H1 (cell line): Measurements from ENCODE around the gene RIMKLA. TPM values are rescaled to one million over a fixed set of nuclear protein-coding genes. Genes with fewer than 3 reads are reported as not detected.

ENCODE experiments used
- CTCF ChIA-PET: fragments of 300-600 bp; sonication (Branson Sonifier 250); formaldehyde crosslinking; loops from one replicate; lab custom pipeline; 2021; ENCODE audit not compliant: partially characterized antibody; lab: Charles Lee
- POLR2A ChIA-PET: fragments of 300-600 bp; sonication (Branson Sonifier 250); formaldehyde crosslinking; loops from one replicate; lab custom pipeline; 2021; ENCODE audit warnings: inconsistent platforms; ENCODE audit not compliant: partially characterized antibody; lab: Charles Lee
- DNase-seq, 2 experiments: peaks; one replicate each; pipeline versions ENCODE4 v3.0.0 to v3.0.0-alpha.2; 2010 to 2022; ENCODE audit warnings: low spot score in 2 of 2, low read depth in 1 of 2, mixed read lengths in 1 of 2
- FAIRE-seq: peaks from 2 replicates; lab custom pipeline; 2011; peaks lifted over from hg19 to GRCh38; lab: Jason Lieb, UNC
- H2AFZ ChIP-seq: 2 replicates; pipeline ENCODE4 v1.8.1; 2012; ENCODE audit warnings: low read length, inconsistent platforms
- H2AK5ac ChIP-seq: 2 replicates; pipeline ENCODE4 v1.6.1; 2013; ENCODE audit warnings: low read depth, low read length
- H2BK120ac ChIP-seq: replicated peaks from 2 replicates; pipeline ENCODE3; 2013; ENCODE audit warnings: low read depth, low read length, inconsistent platforms
- H2BK12ac ChIP-seq: 2 replicates; pipeline ENCODE4 v1.6.1; 2013; ENCODE audit warnings: low read depth, low read length
- H2BK15ac ChIP-seq: 2 replicates; pipeline ENCODE4 v1.6.1; 2013; ENCODE audit warnings: low read length
- H2BK20ac ChIP-seq: 2 replicates; pipeline ENCODE4 v1.6.1; 2013; ENCODE audit warnings: low read length
- H2BK5ac ChIP-seq: 2 replicates; pipeline ENCODE4 v1.6.1; 2013; ENCODE audit warnings: low read depth, low read length
- H3K14ac ChIP-seq: 2 replicates; pipeline ENCODE4 v1.6.1; 2013; ENCODE audit warnings: inconsistent platforms; ENCODE audit not compliant: insufficient read length
- H3K18ac ChIP-seq: 2 replicates; pipeline ENCODE4 v1.6.1; 2013; ENCODE audit warnings: low read length; ENCODE audit errors: extremely low read depth
- H3K23ac ChIP-seq: 2 replicates; pipeline ENCODE4 v1.6.1; 2013; ENCODE audit warnings: inconsistent platforms; ENCODE audit not compliant: insufficient read length
- H3K23me2 ChIP-seq: 2 replicates; pipeline ENCODE4 v1.6.1; 2013; ENCODE audit warnings: low read depth, low read length
- H3K27ac ChIP-seq: 2 replicates; pipeline ENCODE4 v1.6.1; 2011; ENCODE audit warnings: low read depth, low read length, inconsistent platforms
- H3K27me3 ChIP-seq, 4 experiments: replicated peaks in 1 of 4; 1 replicate in 1 of 4; 2 replicates in 3 of 4; pipeline versions ENCODE4 v1.6.1 to v1.8.1; 2011 to 2013; ENCODE audit warnings: low read length in 3 of 4, mild to moderate bottlenecking in 3 of 4, inconsistent platforms in 2 of 4, mixed read lengths in 2 of 4, moderate library complexity in 1 of 4; ENCODE audit not compliant: control insufficient read depth in 3 of 4, insufficient read depth in 3 of 4; ENCODE audit errors: extremely low read depth in 1 of 4
- H3K36me3 ChIP-seq, 4 experiments: 2 replicates each; pipeline versions ENCODE4 v1.6.1 to v1.8.1; 2011 to 2013; ENCODE audit warnings: mild to moderate bottlenecking in 4 of 4, low read length in 3 of 4, moderate library complexity in 2 of 4, control low read depth in 1 of 4, inconsistent platforms in 1 of 4; ENCODE audit not compliant: insufficient read depth in 4 of 4, control insufficient read depth in 2 of 4
- H3K4ac ChIP-seq: replicated peaks from 2 replicates; pipeline ENCODE3; 2013; ENCODE audit warnings: low read length, low read depth, mixed read lengths, inconsistent platforms; ENCODE audit not compliant: insufficient read length
- H3K4me1 ChIP-seq, 4 experiments: replicated peaks in 1 of 4; 1 replicate in 1 of 4; 2 replicates in 3 of 4; pipeline versions ENCODE4 v1.6.1 to v1.8.1; 2011 to 2013; ENCODE audit warnings: low read length in 3 of 4, inconsistent platforms in 2 of 4, mixed read lengths in 1 of 4; ENCODE audit not compliant: insufficient read depth in 4 of 4, control insufficient read depth in 3 of 4
- H3K4me2 ChIP-seq, 2 experiments: 2 replicates each; pipeline versions ENCODE4 v1.6.1 to v1.8.1; 2011 to 2013; ENCODE audit warnings: low read depth in 2 of 2, low read length in 2 of 2, control low read depth in 1 of 2, inconsistent platforms in 1 of 2, mild to moderate bottlenecking in 1 of 2; ENCODE audit not compliant: insufficient read depth in 1 of 2
- H3K4me3 ChIP-seq, 4 experiments: fragments of 200-600, 300-600 bp in 1 of 4; sonication (generic), shearing (Covaris generic), sonication (Bioruptor Twin) in 1 of 4; 2 replicates each; pipeline versions ENCODE4 v1.5.1 to v1.8.1; 2011 to 2016; ENCODE audit warnings: low read length in 4 of 4, low read depth in 3 of 4, control low read depth in 2 of 4, inconsistent platforms in 2 of 4, mild to moderate bottlenecking in 2 of 4, mixed read lengths in 1 of 4, moderate library complexity in 1 of 4; ENCODE audit not compliant: insufficient read depth in 2 of 4; ENCODE audit errors: extremely low read depth in 1 of 4
- H3K56ac ChIP-seq: replicated peaks from 2 replicates; pipeline ENCODE3; 2013; ENCODE audit warnings: low read depth, mild to moderate bottlenecking, mixed read lengths, low read length, inconsistent platforms; ENCODE audit not compliant: insufficient read length
- H3K79me1 ChIP-seq: 2 replicates; pipeline ENCODE4 v1.6.1; 2013; ENCODE audit warnings: low read depth, low read length, control low read depth
- H3K79me2 ChIP-seq, 2 experiments: 2 replicates each; pipeline versions ENCODE4 v1.6.1 to v1.8.1; 2012 to 2013; ENCODE audit warnings: low read length in 2 of 2, mild to moderate bottlenecking in 2 of 2, inconsistent platforms in 1 of 2; ENCODE audit not compliant: insufficient read depth in 2 of 2, control insufficient read depth in 1 of 2
- H3K9ac ChIP-seq, 4 experiments: replicated peaks in 1 of 4; 1 replicate in 1 of 4; 2 replicates in 3 of 4; pipeline versions ENCODE4 v1.6.1 to v1.8.1; 2011 to 2013; ENCODE audit warnings: low read depth in 3 of 4, low read length in 3 of 4, control low read depth in 2 of 4, mild to moderate bottlenecking in 2 of 4, moderate library complexity in 2 of 4, inconsistent platforms in 1 of 4; ENCODE audit errors: extremely low read depth in 1 of 4
- H3K9me3 ChIP-seq, 2 experiments: 2 replicates each; pipeline versions ENCODE4 v1.6.1 to v1.8.1; 2012 to 2013; ENCODE audit warnings: mild to moderate bottlenecking in 2 of 2, moderate library complexity in 2 of 2, control low read depth in 1 of 2, inconsistent platforms in 1 of 2, low read depth in 1 of 2, low read length in 1 of 2, mixed read lengths in 1 of 2; ENCODE audit not compliant: insufficient read depth in 2 of 2
- H4K20me1 ChIP-seq, 2 experiments: replicated peaks in 1 of 2; 2 replicates each; pipeline versions ENCODE3 to v1.8.1; 2011 to 2013; ENCODE audit warnings: inconsistent platforms in 2 of 2, low read length in 2 of 2, mild to moderate bottlenecking in 1 of 2; ENCODE audit not compliant: insufficient read depth in 2 of 2, control insufficient read depth in 1 of 2
- H4K5ac ChIP-seq: 2 replicates; pipeline ENCODE4 v1.6.1; 2013; ENCODE audit warnings: low read length, low read depth, mixed read lengths, inconsistent platforms; ENCODE audit not compliant: insufficient read length
- H4K8ac ChIP-seq: 2 replicates; pipeline ENCODE4 v1.8.0; 2013; ENCODE audit warnings: mild to moderate bottlenecking, moderate library complexity, low read length, inconsistent platforms; ENCODE audit not compliant: insufficient read depth; ENCODE audit errors: extremely low read depth
- H4K91ac ChIP-seq: replicated peaks from 2 replicates; pipeline ENCODE3; 2013; ENCODE audit warnings: low read length, mixed read lengths, inconsistent platforms; ENCODE audit not compliant: insufficient read length
- BRCA1 ChIP-seq: IDR thresholded peaks from 2 replicates; pipeline ENCODE4 v1.6.1; 2012; ENCODE audit warnings: low read depth, low read length, improper control_type of control experiment
- EGR1 ChIP-seq: IDR thresholded peaks from 2 replicates; pipeline ENCODE4 v1.6.1; 2011; ENCODE audit warnings: low read depth, low read length, borderline replicate concordance
- KDM4A ChIP-seq: IDR thresholded peaks from one replicate; pipeline ENCODE4 v1.7.1; 2012; ENCODE audit warnings: low read depth, mild to moderate bottlenecking, moderate library complexity, low read length, inconsistent platforms; ENCODE audit not compliant: severe bottlenecking
- PHF8 ChIP-seq: fragments of 200-600 bp; sonication (generic); conservative IDR thresholded peaks from 2 replicates; pipeline ENCODE4 v1.7.1; 2012; ENCODE audit warnings: low read depth, mild to moderate bottlenecking, inconsistent platforms, low read length, moderate library complexity
- POLR2A ChIP-seq, 2 experiments: IDR thresholded peaks; 1 replicate in 1 of 2; 2 replicates in 1 of 2; pipeline ENCODE4 v1.6.1; 2011; ENCODE audit warnings: low read depth in 2 of 2, low read length in 2 of 2, mild to moderate bottlenecking in 2 of 2; ENCODE audit errors: control extremely low read depth in 1 of 2
- POLR2AphosphoS5 ChIP-seq: IDR thresholded peaks from 2 replicates; pipeline ENCODE4 v1.6.1; 2011; ENCODE audit warnings: low read depth, low read length
- RBBP5 ChIP-seq: IDR thresholded peaks from 2 replicates; pipeline ENCODE4 v1.7.1; 2012; ENCODE audit warnings: low read depth, mild to moderate bottlenecking, inconsistent platforms, low read length, moderate library complexity, borderline replicate concordance
- RFX5 ChIP-seq: IDR thresholded peaks from 2 replicates; pipeline ENCODE4 v1.6.1; 2011; ENCODE audit warnings: low read depth, low read length, improper control_type of control experiment, borderline replicate concordance
- WGBS, 2 experiments: shearing (Covaris generic) in 1 of 2; methylation state at CpG; one replicate each; pipeline versions ENCODE4 v1.1.6 to v1.1.7; 2013 to 2015; ENCODE audit warnings: low lambda C conversion rate in 2 of 2, mixed read lengths in 2 of 2, inconsistent platforms in 1 of 2, low coverage in 1 of 2, missing lambda C conversion rate in 1 of 2; ENCODE audit not compliant: insufficient replicate concordance in 2 of 2, insufficient coverage in 1 of 2, insufficient read length in 1 of 2; ENCODE audit errors: extremely low coverage in 1 of 2, missing lambda C conversion rate in 1 of 2; 5-methylcytosine and 5-hydroxymethylcytosine counted together
- polyA plus RNA-seq, 7 experiments: library from polyadenylated mRNA; depleted of rRNA in 3 of 7; stranded (reverse) in 5 of 7; unstranded in 2 of 7; fragments of >200 nt in 5 of 7; fragments of 200-250 nt in 2 of 7; gene quantifications; 1 replicate in 5 of 7; 2 replicates in 1 of 7; 4 replicates in 1 of 7; pipeline versions ENCODE4 v1.2.1 to v1.2.3, GENCODE V29; 2011 to 2013; ENCODE audit warnings: missing spikeins in 2 of 7, mixed read lengths in 2 of 7
- total RNA-seq: library from RNA; stranded (reverse); fragmentation: NEBNext Ultra II Directional; extraction: Animal tissue kit (Norgen Biotek cat#: 25700); gene quantifications from 2 replicates; pipeline ENCODE4 v1.2.1, GENCODE V29; 2021
- TF ChIP-seq, protein P1 (sequence below): IDR thresholded peaks from 2 replicates; pipeline ENCODE4 v1.6.1; 2012; ENCODE audit warnings: inconsistent platforms

RIMKLA gene
- total and polyA plus RNA-seq, 2 of the 8 experiments (the other 6 are each of a cell fraction or from before 2014, with no cell fraction given) = 3.2 to 5.8 TPM

DNA sequence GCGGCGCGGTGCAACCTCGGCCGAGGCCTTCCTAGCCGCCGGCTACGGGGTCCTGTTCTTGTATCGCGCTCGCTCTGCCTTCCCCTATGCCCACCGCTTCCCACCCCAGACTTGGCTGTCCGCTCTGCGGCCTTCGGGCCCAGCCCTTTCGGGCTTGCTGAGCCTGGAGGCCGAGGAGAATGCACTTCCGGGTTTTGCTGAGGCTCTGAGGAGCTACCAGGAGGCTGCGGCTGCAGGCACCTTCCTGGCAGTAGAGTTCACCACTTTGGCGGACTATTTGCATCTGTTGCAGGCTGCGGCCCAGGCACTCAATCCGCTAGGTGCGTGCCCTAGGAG, 76.1 kb downstream of the RIMKLA start:
- H3K14ac ChIP-seq = no peak overlapping the region
- ChIA-PET CTCF (interaction anchor here (1.1 to 1.4 kb wide), 2 partner anchors 119 to 189 kb away, joined by 3 read pairs; no protein-coding TSS in a partner anchor), POLR2A (interaction anchor here (0.7 to 1.2 kb wide), 2 partner anchors 9 to 226 kb away, joined by 4 read pairs; no protein-coding TSS in a partner anchor)
- peak overlapping the region; percentile 68 to 81 (median 79) for H3K9ac ChIP-seq
- H3K36me3 ChIP-seq = peaks cover 0 to 20% (median 4%) of the 10 kb centered on the region in 4 experiments; a peak in 2 of 8 replicates
- TF ChIP-seq RFX5 (no peak), BRCA1 (no peak), RBBP5 (no peak), KDM4A (no peak), POLR2AphosphoS5 (no peak; the same call in 1 of the 2 replicates), POLR2A (IDR thresholded peaks at IDR 0.05; ENCODE audit: control extremely low read depth in 1 of 2, low read depth in 2 of 2, low read length in 2 of 2) (peak in 1 of 2 experiments; percentile 66; a peak in 1 of 3 replicates), EGR1 (no peak), PHF8 (peak; percentile 64)
- TF ChIP-seq, protein P1, sequence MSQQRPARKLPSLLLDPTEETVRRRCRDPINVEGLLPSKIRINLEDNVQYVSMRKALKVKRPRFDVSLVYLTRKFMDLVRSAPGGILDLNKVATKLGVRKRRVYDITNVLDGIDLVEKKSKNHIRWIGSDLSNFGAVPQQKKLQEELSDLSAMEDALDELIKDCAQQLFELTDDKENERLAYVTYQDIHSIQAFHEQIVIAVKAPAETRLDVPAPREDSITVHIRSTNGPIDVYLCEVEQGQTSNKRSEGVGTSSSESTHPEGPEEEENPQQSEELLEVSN = no peak
- peak overlapping the region; percentile 80 for H3K18ac ChIP-seq
- no peak for FAIRE-seq
- H3K9me3 ChIP-seq = no peaks in the 10 kb centered on the region
- H3K4me1 ChIP-seq = peaks cover 0 to 9% (median 3%) of the 10 kb centered on the region in 4 experiments; a peak in 4 of 7 replicates
- H3K4me3 ChIP-seq = peak overlapping the region; percentile 64 to 88 (median 82)
- no peak overlapping the region for H2BK120ac ChIP-seq
- no peaks in the 10 kb centered on the region for H3K27me3 ChIP-seq
- H3K4me2 ChIP-seq = peak overlapping the region; percentile 51 to 97
- H4K5ac ChIP-seq = peak overlapping the region; percentile 25
- H3K4ac ChIP-seq = peak overlapping the region; percentile 82
- H2BK15ac ChIP-seq = no peak overlapping the region
- 0 out of 2 replicates have a peak overlapping the region, but pooled peaks have one; percentile 19 for H2BK12ac ChIP-seq
- no peak overlapping the region for H2AK5ac ChIP-seq
- peaks cover 7% of the 10 kb centered on the region for H3K23me2 ChIP-seq
- peak overlapping the region; percentile 81 for H2BK5ac ChIP-seq
- peak overlapping the region; percentile 71; the same call in 1 of the 2 replicates for H3K27ac ChIP-seq
- H4K91ac ChIP-seq = peak overlapping the region; percentile 78
- no peak overlapping the region for H2BK20ac ChIP-seq
- H3K56ac ChIP-seq = peak overlapping the region; percentile 87
- H4K20me1 ChIP-seq = no peaks in the 10 kb centered on the region
- no peak overlapping the region for H3K23ac ChIP-seq
- H4K8ac ChIP-seq = peak overlapping the region; percentile 87; the same call in 1 of the 2 replicates
- DNase-seq = no peak
- H3K79me2 ChIP-seq = no peaks in the 10 kb centered on the region
- peak overlapping the region; percentile 94; the same call in 1 of the 2 replicates for H2AFZ ChIP-seq
- WGBS, 2 experiments = 6% methylated on average over 23 of the region's 23 CpGs; no CpG with 5 or more reads in 1 of the 2 experiments
- H3K79me1 ChIP-seq = no peaks in the 10 kb centered on the region
